Hypothalamus (tissue), 51 donors: Measurements from ENCODE around the gene MAPK13.
"Not testable (repeated sequence)": the region's sequence is repeated elsewhere in the genome, so short reads cannot be mapped to it uniquely, and the experiment has no call there.

ENCODE experiments used
- DNase-seq, 51 donors: peaks; one replicate each; lab custom pipeline; 2025; lab: John Stamatoyannopoulos, UW

Gene MAPK13

DNA sequence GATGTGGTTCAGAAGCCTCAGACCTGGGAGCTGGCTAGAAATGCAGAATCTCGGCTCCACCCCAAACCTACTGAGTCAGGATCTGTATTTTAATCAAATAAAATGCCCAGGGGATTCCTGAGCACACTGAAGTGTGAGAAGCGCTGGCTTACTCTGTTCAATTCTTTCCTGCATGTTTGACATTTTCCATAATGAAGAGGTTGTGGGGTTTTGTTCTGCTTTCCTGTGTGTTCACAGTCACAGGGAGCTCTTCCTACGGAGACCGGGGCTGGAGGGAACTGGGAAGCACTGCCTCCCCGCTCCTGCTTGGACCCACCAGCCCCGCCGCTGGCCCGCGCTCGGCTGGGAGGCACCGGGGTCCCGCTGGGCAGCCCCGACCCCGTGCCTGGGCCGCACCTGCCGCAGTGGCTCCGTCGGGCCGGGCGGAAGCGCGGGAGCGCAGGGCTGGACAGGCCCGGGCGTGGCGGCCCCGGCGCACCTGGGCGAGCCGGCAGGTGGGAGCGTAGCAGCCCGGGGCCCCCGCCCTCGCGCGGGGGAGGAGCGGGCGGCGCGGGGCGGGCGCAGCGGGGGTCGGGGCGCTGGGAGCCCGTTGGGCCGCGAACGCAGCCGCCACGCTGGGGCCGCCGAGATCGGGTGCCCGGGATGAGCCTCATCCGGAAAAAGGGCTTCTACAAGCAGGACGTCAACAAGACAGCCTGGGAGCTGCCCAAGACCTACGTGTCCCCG, at the start of gene MAPK13:
Gene MAPK13 (plus strand): TSS at position 573 of the 726 bp plus-strand sequence. CDS start 70 bp downstream, at position 643.
- DNase-seq: no peak

DNA sequence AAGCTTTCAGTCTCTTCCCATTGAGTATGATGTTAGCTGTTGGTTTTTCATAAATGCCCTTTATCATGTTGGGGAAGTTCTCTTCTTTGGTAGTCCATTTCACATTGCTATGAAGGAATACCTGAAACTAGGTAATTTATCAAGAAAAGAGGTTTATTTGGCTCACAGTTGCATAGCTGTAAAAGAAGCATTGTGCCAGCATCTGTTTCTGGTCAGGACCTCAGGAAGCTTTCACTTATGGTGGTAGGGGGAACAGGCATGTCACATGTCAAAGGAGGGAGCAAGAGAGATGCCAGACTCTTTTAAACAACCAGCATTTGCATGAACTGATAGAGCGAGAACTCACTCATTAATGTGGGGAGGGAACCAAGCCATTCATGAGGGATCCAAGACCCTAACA, 48.0 kb upstream of the MAPK13 start:
- no peak for DNase-seq

GRCh38 chr6:36083446-36083845, 46.9 kb upstream of the MAPK13 start:
- no peak for DNase-seq

DNA sequence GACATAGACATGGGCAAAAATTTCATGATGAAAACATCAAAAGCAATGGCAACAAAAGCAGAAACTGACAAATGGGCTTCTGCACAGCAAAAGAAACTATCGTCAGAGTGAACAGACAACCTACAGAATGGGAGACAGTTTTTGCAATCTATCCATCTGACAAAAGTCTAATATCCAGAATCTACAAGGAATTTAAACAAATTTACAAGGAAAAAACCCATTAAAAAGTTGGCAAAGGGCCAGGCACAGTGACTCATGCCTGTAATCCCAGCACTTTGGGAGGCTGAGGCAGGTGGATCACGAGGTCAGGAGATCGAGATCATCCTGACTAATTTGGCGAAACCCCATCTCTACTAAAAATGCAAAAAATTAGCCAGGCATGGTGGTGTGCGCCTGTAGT, 42.1 kb upstream of the MAPK13 start:
- not testable (repeated sequence) for DNase-seq

- DNase-seq: no peak
Observed at GRCh38 chr6:36089048-36089447, 41.3 kb upstream of the MAPK13 start.

- no peak for DNase-seq
Observed at GRCh38 chr6:36094238-36094637, 36.1 kb upstream of the MAPK13 start.

- peak in 48 of 51 donors; percentile 3 to 85 (median 57) for DNase-seq
Observed at GRCh38 chr6:36094753-36095496, 35.4 kb upstream of the MAPK13 start.

DNA sequence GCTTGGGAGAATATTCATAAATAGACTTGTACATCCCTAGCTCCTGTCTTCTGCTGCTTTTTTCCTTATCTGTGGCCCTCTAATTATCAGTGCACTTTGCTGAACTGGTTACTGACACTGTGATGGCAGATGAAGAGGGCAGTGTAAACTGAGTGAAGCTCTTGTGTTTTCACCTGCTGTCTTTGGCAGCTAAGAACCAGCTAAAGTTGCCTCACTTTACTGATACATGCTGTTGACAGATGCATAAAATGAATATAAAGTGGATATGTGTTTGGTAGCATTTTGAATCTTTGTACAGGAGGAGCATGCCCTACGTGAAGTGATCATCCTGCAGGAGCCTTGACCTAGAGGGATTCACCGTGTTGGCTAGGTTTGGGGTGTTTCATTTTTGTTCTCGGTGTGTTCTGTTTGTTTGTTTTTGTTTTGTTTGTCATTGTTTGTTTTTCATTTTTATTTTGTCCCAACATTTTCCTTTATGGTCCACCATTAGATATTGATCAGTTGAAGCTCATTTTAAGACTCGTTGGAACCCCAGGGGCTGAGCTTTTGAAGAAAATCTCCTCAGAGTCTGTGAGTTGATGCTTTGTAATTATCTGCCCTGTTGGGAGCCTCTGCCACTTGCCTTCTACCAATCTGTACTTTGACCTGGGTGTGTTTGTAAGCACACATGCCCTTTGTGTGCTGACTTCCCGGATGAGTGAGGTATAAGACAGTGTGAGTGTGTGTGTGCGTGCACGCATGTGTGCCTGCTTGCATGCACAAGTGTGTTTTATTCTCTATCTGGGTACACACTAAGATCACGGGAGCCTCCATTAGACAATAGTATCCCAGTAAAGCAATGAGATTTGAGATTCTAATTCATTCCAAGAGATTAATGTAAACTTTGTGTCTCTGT, 34.6 kb upstream of the MAPK13 start:
- DNase-seq: no peak

DNA sequence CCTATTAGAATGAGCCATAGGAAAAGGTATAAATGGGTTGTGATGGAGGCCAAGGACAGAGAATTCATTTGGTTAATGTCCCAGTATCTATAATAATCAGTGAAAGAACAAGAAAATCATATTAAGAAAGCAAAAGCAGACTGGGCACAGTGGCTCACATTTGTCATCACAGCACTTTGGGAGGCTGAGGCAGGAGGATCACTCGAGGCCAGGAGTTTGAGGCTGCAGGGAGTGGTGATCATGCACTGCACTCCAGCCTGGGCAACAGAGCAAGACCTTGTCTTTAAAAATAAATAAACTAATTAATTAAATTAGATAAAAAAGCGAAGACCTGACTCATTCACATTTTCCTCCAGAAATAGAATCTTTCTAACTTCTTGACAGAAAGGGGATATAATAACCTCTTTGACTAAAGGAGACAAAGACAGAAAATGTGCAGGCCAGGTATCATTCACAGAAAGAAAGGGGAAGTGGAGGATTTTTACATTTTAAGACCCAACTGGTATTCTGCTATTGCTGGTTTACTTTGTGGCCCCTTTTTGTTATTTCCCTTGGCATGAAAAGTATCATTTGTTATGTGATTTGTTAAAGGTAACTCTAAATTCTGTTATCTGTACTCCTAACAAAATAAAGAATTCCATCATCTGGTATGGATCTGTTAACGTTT, 31.9 kb upstream of the MAPK13 start:
- DNase-seq: no peak

GRCh38 chr6:36098920-36099647, 31.2 kb upstream of the MAPK13 start:
- no peak for DNase-seq

- DNase-seq: no peak
Observed at GRCh38 chr6:36099869-36100483, 30.3 kb upstream of the MAPK13 start.

GRCh38 chr6:36101691-36102090, 28.6 kb upstream of the MAPK13 start:
- no peak for DNase-seq

GRCh38 chr6:36102853-36103252, 27.5 kb upstream of the MAPK13 start:
- no peak for DNase-seq

GRCh38 chr6:36104836-36105235, 25.5 kb upstream of the MAPK13 start:
- DNase-seq: no peak

- no peak for DNase-seq
Observed at GRCh38 chr6:36109092-36109491, 21.2 kb upstream of the MAPK13 start.

- no peak for DNase-seq
Observed at GRCh38 chr6:36110050-36110449, 20.3 kb upstream of the MAPK13 start.

GRCh38 chr6:36110863-36111262, 19.4 kb upstream of the MAPK13 start:
- DNase-seq: no peak

DNA sequence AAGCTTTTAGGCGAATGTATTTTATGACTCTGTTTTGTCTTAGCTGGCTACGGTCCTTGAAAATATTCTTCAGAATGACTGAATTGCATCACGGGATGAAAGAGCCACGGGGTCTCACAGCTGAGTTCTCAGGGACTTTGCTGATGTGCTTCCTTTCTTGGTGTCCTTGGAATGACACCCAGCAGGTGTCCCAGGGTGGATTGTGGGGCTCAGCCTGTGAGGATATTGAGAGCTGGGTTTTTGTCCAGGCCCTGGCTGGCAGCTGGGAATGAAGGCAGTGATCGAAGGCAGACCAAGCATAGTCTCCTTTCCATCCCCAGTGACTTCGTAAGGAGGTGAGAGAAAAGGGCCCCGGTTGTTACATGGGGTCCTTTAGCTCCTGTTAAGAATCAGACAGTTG, 18.8 kb upstream of the MAPK13 start:
- no peak for DNase-seq

DNA sequence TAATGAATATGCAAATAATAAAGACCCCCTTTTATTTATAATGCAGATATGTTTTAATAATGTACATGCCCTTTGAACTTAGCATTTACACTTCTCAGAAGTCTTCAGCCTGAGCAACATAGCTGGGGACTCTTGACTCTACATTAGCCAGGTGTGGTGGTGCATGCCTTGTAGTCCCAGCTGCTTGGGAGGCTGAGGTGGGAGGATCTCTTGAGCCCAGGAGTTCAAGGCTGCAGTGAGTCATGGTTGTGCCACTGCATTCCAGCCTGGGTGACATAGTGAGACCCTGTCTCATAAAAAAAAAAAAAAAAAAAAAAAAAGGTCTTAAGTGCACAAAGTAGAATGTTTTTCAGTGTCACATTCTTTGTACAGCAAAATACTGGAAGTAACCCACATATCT, 17.3 kb upstream of the MAPK13 start:
- DNase-seq: no peak
